ENCODE data around the gene VWA5A.
"Not testable (repeated sequence)": the region's sequence is repeated elsewhere in the genome, so short reads cannot be mapped to it uniquely, and the experiment has no call there.

Gene VWA5A

DNA sequence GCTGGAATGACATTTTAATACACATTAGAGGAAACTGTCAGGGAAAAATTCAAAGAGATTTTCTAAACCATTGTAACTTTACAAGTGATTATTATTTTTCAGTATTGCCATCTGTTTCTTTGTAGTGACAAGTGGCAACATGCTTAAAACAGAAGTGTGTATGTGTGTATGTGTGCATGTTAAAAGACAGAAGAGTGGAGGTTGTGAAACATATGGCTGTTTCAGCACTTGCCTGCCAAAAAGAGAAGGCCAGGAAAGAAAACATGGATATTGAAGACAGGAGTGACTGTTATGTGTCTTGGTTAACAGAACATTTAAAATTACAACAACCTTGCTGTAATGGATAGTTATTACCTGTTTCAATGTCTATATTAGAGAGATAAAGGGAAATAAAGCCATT, 24.3 kb upstream of the VWA5A start:
- DNase-seq (ENCODE audit: low read depth in 1 of 2, low spot score in 1 of 2): no peak

DNA sequence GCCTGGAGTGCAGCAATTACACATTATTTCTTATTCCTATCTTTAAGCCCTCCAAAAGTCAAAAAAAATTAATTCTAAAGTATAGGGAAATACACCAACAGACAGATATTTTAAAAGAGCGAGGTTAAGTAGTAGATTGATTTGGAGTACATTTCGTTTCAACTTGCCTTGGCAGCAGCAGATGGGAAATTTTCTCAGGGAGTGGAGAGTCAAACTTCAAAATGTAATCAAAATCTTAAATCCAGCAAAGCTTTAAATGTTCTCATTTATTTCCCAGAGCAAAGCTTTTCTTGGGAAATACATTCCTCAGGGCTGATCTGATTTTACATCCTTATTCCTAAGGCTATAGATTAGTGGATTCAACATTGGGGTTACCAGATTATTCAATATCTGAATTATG, 21.9 kb upstream of the VWA5A start:
- DNase-seq (ENCODE audit: low read depth in 1 of 2, low spot score in 1 of 2): no peak

DNA sequence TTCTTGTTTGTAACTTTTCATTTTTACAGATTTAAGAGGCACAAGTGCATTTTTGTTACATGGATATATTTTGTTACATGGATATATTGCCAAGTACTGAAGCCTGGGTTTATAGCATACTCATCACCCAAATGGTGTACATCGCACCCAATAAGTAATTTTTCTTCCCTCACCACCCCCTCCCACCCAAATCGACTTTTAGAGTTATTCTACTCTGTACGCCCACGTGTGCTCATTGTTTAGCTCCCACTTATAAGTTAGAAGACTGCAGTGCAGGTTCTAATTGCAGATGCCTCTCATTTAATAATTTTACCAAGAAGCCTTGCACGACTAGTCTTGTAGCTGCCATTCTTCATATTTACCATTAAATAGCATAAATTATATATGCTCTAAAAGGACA, 20.5 kb upstream of the VWA5A start:
- DNase-seq (ENCODE audit: low read depth in 1 of 2, low spot score in 1 of 2): no peak

DNA sequence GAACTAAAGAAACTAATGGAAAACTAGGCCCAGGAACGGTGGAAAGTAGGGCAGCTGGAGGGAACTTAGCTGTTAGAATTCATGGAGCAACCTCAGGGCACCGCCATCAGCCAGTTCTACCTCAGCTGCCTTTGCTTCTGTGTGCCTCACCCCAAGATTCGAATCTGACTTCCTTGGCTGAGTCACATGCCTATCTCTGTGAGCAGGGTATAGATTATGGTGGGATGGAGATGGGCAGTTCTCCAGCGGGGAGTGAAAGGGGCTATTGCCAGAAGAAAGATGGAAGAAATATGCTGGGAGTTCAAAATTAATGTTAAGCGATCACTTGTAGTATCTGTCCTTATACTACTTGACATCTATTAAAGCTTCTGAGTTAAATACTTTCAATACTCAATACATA, 18.9 kb upstream of the VWA5A start:
- no peak for DNase-seq (ENCODE audit: low read depth in 1 of 2, low spot score in 1 of 2)

DNA sequence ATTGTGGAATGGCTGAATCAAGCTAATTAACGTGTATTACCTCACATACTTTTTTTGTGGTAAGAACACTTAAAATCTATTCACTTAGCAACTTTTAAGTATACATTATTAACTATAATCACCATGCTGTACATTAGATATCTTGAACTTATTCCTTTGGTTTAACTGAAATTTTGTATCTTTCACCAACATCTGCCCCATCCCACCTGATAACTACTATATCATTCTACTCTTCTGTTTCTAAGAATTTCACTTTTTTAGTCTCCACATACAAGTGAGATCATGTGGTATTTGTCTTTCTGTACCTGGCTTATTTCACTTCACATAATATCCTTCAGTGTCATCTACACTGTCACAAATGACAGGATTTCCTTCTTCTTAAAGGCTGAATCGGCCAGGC, 17.1 kb upstream of the VWA5A start:
- no peak for DNase-seq (ENCODE audit: low read depth in 1 of 2, low spot score in 1 of 2)

DNA sequence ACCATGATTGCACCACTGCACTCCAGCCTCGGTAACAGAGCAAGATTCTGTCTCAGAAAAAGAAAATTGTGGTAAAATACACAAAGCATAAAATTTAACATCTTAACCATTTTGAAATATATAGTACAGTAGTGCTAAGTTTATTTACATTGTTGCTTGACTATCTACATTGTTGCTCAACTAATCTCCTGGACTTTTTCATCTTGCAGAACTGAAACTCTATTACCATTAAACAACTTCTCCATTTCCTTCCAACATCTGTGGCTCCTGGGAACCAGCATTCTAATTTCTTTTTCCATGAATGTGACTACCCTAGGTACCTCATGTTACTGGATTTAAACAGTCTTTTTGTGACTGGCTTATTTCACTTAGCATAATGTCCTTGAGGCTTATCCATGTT, 13.5 kb upstream of the VWA5A start:
- no peak for DNase-seq (ENCODE audit: low read depth in 1 of 2, low spot score in 1 of 2)

DNA sequence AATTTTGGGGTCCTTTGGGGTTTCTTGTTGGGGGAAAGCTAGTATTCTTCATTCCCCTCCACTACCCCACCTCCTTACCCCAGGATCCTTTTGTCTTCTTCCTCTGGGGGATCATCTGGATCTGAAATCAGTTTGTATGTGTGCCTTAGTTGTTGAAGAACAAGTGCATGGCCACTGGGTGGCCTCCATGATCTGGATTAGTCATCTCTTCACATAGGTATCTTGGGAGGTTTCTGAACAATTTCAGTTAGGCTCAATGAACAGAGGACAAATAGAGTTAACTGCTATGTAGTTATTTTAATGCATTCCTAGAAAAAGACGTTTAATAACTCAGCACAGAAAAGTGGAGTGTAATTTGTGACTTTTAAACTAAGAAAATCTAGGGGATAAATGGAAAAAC, 7.1 kb upstream of the VWA5A start:
- no peak for DNase-seq (ENCODE audit: low read depth in 1 of 2, low spot score in 1 of 2)

DNA sequence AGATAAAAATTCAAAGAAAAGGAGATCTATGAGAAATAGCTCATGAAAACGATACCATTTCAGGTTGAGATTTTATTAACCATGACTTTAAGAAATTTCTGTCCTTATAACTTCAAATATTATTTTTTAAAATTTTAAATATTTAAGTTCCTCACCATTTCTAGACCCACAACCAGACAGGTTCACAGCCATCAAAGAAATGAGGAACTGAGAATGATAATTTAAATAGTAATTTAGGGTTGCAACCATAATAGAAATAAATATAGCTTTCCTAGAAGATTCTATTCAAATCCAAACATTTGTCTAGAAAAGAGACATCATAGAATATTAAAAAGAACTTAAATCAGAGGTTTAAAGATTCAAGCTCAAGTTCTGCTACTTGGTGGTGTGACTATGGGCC, 5.9 kb upstream of the VWA5A start:
- no peak for DNase-seq (ENCODE audit: low read depth in 1 of 2, low spot score in 1 of 2)

DNA sequence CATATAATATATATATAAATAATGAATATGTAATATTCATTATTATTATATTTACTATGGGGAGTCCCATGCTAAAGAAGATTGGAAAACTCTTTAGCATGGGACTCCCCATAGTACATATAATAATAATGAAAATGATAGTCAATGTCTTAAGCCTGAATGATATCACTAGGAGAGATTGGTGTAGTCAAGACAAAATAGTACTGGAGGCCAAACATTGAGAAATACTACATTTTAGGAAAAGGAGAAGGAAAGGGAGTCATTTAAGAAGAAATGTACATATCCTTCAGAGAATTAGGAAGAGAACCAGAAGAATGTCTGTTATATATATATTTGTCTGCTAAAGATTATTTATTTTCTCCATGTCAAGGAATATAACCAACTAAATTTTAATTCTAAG, 5.0 kb upstream of the VWA5A start:
- no peak for DNase-seq (ENCODE audit: low read depth in 1 of 2, low spot score in 1 of 2)

DNA sequence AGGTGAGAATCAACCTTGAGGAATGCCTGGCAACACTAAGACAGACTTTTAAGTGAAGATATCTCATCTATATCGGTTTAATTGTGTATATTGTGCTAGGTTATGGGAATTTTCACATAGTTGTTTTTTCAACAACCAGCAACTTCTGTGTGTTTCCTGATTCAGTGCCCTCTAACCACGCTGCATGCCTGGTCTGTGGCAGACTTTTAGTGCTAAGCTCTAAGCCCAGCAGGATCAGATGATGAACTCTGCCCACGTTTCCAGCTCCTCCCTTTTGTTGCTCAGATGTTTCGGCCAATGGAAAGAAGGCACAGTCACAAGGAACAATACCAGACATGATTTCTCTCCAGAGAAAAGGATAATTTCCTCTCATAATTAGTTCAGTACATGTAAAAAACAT, 1.4 kb upstream of the VWA5A start:
- DNase-seq (ENCODE audit: low read depth in 1 of 2, low spot score in 1 of 2): no peak

DNA sequence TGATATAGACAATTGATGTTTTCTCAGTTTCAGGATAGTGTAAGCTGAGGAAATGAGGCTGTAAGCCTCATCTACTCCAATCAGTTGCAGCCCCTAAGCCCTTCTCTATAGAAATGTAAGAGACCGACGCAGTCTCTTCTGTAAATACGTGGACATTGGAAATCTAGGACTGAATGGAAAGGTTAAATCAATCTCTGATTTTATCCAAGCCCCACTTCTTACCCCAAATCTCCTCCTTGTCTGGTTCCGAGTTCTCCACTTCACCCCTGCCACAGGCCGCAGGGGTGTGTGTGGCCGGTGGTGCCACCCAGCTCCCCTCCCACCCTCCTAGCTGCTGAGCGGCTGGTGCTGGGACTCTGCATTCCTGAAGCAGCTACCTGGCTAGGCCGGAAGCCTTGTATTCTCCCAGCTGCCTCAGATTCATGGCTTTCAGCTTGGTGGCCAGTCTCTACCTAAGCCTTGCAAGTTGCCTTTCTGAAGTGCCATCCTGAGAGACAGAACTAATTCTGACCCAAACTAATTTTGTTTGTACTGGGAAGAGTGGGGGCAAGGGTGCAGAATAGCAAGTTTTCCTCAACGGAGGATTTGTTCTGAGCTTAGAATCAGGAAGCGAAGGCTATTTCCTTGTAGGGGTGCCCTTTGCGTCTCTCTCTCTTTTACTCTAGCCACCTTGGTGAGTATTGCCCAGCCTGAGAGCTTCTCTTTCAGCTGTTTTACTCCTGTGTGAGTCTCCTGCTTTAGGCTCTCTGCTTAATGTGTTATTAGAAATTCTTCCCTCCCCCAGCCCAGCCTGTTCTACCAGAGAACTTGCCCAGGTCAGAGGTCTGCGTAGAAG, 749 bp downstream of the VWA5A start:
- DNase-seq (ENCODE audit: low read depth in 1 of 2, low spot score in 1 of 2): no peak

DNA sequence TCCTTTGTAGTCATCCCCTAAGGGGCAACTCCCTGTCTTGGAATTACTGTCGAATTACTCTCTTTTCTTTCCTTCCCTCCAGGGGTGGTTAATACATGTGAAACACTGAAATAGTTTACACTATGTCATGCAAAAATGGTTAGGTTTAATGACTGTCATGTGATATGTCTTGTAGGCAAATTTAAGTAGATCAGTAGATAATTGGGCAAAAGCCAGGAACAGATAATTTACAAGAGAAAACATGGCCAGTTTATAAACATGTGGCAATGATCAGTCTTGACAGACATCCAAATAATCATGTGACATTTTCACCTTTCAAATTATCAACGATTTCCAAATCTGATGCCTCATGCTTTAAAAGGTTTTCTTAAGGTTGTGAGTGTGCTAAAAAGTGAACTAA, 3.9 kb downstream of the VWA5A start:
- no peak for DNase-seq (ENCODE audit: low read depth in 1 of 2, low spot score in 1 of 2)

DNA sequence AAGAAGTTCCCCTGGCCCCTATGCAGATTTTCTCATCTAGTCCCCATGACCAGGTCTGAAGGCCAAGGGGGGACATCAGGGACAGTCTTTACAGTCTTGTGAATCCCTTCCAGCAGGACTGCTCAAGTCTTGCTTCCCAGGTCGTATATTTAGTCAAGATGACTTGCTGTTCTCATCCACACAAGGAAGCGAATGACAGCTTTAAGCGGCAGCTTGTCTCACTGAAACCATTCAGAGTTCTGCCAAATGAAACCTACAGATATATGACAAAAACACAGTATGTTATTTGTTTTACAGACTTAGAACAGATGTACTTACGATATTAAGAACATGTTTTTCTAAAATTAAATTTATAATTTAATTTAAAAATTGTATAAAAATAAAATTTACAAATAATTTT, 5.6 kb downstream of the VWA5A start:
- no peak for DNase-seq (ENCODE audit: low read depth in 1 of 2, low spot score in 1 of 2)

DNA sequence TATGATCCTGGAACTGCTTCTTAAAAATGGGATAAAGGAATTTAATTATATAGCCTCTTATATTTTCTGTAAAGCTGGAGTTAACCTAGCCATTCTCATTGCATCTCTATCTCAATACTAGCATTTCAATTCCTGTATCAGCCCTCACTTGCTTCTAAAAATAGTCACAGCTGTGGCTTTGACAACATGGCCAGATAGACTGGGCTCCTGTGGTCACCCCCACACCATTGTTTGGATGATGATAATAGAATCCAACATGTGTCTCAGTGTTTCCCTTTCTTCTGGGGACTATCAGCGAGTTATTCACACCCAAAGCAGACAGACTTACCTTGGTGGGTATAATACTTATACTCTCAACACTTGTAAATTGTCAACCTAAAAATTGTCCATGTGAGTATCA, 6.9 kb downstream of the VWA5A start:
- DNase-seq (ENCODE audit: low read depth in 1 of 2, low spot score in 1 of 2): no peak

DNA sequence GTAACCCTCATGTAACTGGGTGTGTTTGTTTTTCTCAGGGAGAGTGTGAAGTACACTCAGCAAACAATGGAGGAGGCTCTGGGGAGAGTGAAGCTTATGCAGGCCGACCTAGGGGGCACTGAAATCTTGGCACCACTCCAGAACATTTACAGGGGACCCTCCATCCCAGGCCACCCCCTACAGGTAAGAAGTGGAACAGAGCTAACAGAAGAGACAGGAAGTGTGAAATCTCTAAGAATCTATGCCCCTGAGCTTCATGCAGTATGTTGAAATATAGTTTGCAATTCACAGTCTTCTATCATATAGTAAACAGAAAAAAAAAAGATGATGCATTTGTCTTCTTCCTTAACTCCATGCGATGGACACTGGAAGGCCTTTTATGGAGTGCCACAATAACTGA, 8.4 kb downstream of the VWA5A start:
- no peak for DNase-seq (ENCODE audit: low read depth in 1 of 2, low spot score in 1 of 2)

DNA sequence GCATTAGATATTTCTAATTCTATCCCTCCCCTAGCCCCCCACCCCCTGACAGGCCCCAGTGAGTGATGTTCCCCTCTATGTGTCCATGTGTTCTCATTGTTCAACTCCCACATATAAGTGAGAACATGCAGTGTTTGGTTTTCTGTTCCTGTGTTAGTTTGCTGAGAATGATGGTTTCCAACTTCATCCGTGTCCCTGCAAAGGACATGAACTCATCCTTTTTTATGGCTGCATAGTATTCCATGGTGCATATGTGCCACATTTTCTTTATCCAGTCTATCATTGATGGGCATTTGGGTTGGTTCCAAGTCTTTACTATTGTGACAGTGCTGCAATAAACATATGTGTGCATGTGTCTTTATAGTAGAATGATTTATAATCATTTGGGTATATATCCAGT, 11.9 kb downstream of the VWA5A start:
- not testable (repeated sequence) for DNase-seq (ENCODE audit: low read depth in 1 of 2, low spot score in 1 of 2)

DNA sequence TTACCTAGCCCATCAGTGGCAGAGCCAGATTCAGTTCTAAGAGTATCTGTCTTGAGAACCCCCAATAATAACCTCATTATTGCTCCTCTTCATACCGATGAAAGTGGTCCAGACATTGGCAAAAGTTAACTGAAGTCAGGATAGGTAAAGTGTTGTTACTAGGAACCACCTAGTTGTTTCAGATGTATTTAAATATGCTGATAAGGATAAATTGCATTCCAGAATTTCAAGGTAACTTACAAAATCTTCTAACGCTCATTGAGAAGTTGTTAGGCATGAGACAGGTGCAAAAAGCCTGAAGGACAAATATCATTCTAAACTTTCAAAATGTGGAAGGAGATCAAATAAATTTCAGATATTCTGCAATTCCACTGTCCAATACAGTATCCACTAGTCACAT, 27.8 kb downstream of the VWA5A start:
- DNase-seq (ENCODE audit: low read depth in 1 of 2, low spot score in 1 of 2): no peak

DNA sequence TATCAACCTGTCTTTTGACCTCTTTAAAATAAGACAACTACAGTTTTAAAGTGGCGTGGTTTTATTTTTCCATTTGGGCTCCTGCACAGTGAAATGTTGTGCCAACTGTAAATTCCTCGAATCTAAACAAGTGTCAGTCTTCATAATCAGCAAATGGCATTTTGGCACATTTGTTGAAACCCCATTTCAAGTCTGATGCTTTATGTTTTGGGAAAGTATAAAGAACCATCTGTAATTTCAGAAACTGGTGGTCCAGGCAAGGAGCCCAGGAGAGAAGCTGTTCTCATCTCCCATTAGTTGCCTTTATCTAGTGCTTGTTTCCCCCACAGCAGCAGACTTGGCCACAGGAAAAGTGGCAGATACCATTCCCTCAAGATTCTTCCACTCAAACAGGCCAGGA, 32.7 kb downstream of the VWA5A start:
- DNase-seq (ENCODE audit: low read depth in 1 of 2, low spot score in 1 of 2): no peak

DNA sequence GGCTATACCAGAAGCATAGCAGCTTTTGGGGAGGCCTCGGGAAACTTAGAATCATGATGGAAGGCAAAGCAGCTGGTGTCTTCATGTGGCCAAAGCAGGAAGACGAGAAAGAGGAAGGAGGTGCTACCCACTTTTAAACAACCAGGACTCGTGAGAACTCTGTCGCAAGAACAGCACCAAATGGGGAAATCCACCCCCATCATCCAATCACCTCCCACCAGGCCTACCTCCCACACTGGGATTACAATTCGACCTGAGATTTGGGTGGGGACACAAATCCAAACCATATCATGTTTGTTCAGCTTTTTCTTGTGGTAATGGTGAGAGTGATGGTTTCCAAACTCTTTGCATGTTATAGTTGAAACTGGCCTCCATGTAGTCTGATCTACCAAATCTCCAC, 35.4 kb downstream of the VWA5A start:
- DNase-seq (ENCODE audit: low read depth in 1 of 2, low spot score in 1 of 2): no peak

DNA sequence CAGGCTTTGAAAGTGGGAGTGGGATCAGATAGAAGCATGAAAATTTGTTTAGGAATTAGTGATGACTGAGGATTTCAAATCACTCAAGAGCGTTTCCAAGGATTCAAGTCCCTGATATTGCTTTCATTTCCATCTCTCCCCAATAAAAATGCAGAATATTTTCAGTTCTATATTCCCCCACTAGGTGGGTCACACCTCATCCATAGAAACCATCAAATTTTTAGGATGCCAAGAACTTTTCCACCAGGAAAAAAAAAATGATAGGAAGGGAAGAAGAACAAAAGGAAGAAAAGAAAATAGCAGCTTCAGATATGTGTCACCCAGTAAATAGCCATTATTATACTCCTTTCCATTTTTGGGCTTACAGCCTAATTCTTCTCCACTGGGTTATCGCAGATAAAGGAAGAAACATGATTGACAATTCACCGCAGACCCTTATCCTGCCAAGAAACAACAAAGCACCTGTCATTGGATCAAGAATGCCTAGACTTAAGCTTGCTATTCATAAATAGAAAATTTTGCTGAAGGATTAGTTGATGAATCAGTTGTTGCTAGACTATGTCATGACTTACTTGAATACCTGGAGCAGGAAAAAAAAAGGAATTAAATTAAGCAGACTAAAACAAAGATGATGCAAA, 37.6 kb downstream of the VWA5A start:
- no peak for DNase-seq (ENCODE audit: low read depth in 1 of 2, low spot score in 1 of 2)

DNA sequence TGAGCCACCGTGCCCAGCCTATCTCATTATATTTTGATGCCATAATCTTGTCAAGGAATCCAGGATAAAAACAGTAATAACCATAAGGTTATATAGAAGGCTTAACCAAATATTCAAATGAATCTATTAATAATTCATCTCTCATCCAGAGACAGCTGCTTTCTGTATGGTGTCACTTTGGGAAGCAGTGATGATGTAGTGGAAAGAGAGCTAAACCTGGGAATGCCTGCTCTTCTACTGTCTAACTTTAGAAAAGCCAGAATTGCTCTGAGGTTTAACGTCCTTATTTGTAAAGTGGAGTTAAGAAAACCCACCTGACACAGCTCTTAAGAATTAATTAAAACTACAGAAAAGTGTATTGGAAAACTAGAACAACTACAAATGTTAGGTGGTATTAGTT, 38.6 kb downstream of the VWA5A start:
- no peak for DNase-seq (ENCODE audit: low read depth in 1 of 2, low spot score in 1 of 2)

DNA sequence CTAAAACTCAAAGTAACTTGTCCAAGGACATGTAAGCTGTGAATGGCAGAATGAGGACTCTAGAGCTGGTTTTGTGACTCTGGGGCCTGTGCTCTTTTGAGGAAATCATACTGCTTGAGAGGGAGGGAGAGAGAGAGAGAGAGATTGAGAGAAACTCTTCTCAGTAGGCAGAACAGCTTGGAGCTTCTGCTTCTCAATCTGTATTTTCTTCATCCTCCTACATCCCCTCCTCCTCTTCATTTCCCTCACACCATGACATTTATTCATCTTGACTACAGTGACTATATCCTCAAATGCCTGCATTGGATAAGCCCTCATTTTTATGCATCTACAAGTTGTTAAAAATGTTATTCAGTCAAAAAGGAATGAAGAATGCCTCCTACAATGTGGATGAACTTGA, 44.2 kb downstream of the VWA5A start:
- DNase-seq (ENCODE audit: low read depth in 1 of 2, low spot score in 1 of 2): no peak

DNA sequence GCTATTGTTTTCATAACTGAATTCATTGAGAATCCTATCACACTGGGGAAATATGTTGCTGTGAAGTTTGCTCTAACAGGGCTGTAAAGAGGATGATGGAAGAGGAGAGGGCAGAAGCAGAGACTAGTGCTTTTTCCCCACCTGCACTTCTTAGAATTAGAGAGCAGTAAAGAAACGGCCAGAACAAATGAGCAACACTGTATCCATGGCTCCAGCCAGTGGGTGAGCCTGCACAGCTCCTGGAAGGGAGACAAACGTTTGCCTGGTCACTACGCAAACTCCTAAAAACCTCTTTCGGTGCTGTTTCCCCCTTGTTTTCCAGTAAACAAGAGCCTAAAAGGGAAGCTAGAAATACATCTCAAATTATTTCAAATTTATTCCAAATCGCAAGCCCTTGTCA, 45.7 kb downstream of the VWA5A start:
- no peak for DNase-seq (ENCODE audit: low read depth in 1 of 2, low spot score in 1 of 2)

Data from activated CD4-positive, alpha-beta T cell treated with anti-CD3 and anti-CD28 coated beads, Interleukin-2, amount 50 U/mL, for 24 hours (primary cell).